Prostate gland (tissue), 2 donors: Measurements from ENCODE around the gene HIP1R. TPM values are rescaled to one million over a fixed set of nuclear protein-coding genes. Genes with fewer than 3 reads are reported as not detected.

ENCODE experiments used
- DNase-seq: peaks from one replicate; pipeline ENCODE4 v3.0.0-alpha.2; 2019; ENCODE audit warnings: low spot score
- H3K27ac ChIP-seq, 2 donors: fragments of 200-600 bp; sonication (generic); 2 replicates each; pipeline ENCODE4 v1.5.1; 2017 to 2019
- H3K27me3 ChIP-seq: fragments of 200-600 bp; sonication (generic); replicated peaks from 2 replicates; pipeline ENCODE4 v1.5.1; 2019; ENCODE audit not compliant: insufficient read depth
- H3K36me3 ChIP-seq, 2 donors: fragments of 200-600 bp; sonication (generic); 1 replicate in 1 of 2; 2 replicates in 1 of 2; pipeline versions ENCODE4 v1.5.1 to v1.8.1; 2017 to 2019
- H3K4me1 ChIP-seq: fragments of 200-600 bp; sonication (generic); replicated peaks from 2 replicates; pipeline ENCODE4 v1.5.1; 2019
- H3K4me3 ChIP-seq, 2 donors: fragments of 200-600 bp; sonication (generic); 2 replicates each; pipeline ENCODE4 v1.5.1; 2017 to 2019
- H3K9me3 ChIP-seq: fragments of 200-600 bp; sonication (generic); 2 replicates; pipeline ENCODE4 v1.5.1; 2017
- POLR2A ChIP-seq: fragments of 450-650 bp; IDR thresholded peaks from one replicate; pipeline ENCODE4 v1.6.1; 2016; ENCODE audit warnings: antibody characterized with exemption, mild to moderate bottlenecking
- POLR2AphosphoS5 ChIP-seq: sonication (generic); formaldehyde crosslinking; IDR thresholded peaks from one replicate; pipeline ENCODE4 v1.6.1; 2017; ENCODE audit warnings: antibody characterized with exemption
- WGBS: methylation state at CpG from one replicate; pipeline ENCODE4 v1.1.5; 2018; 5-methylcytosine and 5-hydroxymethylcytosine counted together
- intact Hi-C: fragments of 100-400 bp; cut with DNase I; formaldehyde crosslinking; loops from one replicate; pipeline ENCODE4 v1.14.2; 2022
- total RNA-seq, 2 donors: library from RNA; depleted of rRNA; stranded (reverse); fragments of >200 nt; gene quantifications; one replicate each; pipeline ENCODE4 v1.1.0, GENCODE V29; 2016
- TF ChIP-seq, protein P1 (sequence below), 4 experiments: fragments of 200-600 bp in 2 of 4; fragments of 450-650 bp in 2 of 4; sonication (generic) in 2 of 4; IDR thresholded peaks; 1 replicate in 3 of 4; 2 replicates in 1 of 4; pipeline ENCODE4 v1.5.1; 2016 to 2019; ENCODE audit warnings: antibody characterized with exemption in 4 of 4, mild to moderate bottlenecking in 2 of 4, moderate library complexity in 2 of 4

Gene HIP1R
- total RNA-seq, 2 donors from 2014 or later: 45.1 to 79.3 TPM

DNA sequence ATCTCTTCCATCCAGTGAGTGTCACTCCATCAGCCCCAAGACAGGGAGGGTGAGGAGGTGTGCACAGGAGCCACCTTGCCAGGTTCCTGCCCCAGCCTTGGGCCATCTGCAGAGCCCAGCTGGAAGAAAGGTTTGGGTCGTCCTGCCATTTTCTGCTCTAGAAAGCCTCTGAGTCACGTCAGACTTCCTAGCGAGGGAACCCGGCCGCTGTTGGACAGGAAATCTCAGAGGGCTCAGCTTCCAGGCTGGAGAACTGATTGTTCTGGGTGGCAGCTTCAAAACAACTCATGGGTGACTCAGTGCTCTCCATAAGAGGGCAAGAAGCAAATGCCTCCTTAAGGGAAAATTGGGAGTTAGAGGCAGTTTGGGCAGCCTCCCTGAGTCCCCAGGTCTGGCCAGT is 16.6 kb downstream of the HIP1R start:
- DNase-seq: no peak

DNA sequence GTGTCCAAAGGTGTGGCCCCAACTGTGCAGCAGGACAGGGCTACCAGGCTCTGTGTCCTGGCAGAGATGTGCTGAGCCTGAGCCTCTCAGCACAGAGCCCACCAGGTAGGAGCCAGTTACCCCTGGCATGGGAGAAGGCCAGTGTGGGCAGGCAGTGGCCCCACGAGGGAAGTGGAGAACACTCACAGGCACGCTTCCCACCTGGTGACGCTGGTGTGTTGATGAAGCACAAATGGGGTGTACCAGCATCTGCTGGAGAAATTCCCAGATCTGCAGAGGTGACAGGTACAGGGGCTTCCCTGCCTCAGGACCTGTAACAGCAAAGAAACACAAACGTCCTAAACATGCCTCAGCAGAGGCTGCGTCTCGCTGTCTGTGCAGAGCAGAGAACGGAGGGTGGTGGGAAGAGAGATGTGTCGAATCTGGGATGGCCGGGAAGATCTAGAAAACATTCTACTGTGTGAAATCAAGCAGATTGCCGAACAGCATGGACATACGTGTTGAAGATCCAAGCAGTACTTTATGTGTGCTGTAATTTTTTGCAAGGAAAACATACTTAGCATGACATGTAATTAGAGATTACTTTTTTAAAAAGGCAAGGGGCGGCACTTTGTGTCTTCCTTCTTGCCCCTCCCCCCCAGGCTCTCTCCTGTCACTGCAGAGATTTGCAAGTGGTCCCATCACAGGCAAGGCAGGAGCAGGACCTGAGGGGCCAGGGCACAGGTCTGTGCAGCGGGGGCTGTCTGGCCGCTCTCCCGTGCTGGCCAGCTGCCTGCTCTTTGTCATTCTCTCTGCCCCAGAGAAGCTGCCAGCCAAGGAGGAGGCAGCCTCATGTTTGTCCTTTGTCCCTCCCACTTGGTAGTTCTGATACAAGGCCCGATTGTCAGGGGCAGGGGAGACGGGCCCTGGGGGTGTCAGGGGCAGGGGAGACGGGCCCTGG is 17.3 kb downstream of the HIP1R start:
- 19% methylated on average over 15 of the region's 18 CpGs for WGBS
- TF ChIP-seq, protein P1, sequence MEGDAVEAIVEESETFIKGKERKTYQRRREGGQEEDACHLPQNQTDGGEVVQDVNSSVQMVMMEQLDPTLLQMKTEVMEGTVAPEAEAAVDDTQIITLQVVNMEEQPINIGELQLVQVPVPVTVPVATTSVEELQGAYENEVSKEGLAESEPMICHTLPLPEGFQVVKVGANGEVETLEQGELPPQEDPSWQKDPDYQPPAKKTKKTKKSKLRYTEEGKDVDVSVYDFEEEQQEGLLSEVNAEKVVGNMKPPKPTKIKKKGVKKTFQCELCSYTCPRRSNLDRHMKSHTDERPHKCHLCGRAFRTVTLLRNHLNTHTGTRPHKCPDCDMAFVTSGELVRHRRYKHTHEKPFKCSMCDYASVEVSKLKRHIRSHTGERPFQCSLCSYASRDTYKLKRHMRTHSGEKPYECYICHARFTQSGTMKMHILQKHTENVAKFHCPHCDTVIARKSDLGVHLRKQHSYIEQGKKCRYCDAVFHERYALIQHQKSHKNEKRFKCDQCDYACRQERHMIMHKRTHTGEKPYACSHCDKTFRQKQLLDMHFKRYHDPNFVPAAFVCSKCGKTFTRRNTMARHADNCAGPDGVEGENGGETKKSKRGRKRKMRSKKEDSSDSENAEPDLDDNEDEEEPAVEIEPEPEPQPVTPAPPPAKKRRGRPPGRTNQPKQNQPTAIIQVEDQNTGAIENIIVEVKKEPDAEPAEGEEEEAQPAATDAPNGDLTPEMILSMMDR (IDR thresholded peaks at IDR 0.05): no peak
- TF ChIP-seq POLR2A (no peak), POLR2AphosphoS5 (peak; percentile 3)
- peak overlapping the region; percentile 36 to 61 for H3K27ac ChIP-seq
- no peaks in the 10 kb centered on the region for H3K27me3 ChIP-seq
- DNase-seq: no peak
- no peaks in the 10 kb centered on the region for H3K9me3 ChIP-seq
- no peak overlapping the region for H3K4me3 ChIP-seq
- H3K36me3 ChIP-seq: peaks cover 0 to 10% of the 10 kb centered on the region in 2 donors
- intact Hi-C loops: no loop called here
- H3K4me1 ChIP-seq: no peaks in the 10 kb centered on the region

More for the DNA sequence above, 16.6 kb downstream of the HIP1R start:
- no peaks in the 10 kb centered on the region for H3K27me3 ChIP-seq
- no peaks in the 10 kb centered on the region for H3K9me3 ChIP-seq
- H3K27ac ChIP-seq: peak overlapping the region; percentile 36 to 61
- TF ChIP-seq, protein P1 (IDR thresholded peaks at IDR 0.05): no peak
- no peak for TF ChIP-seq POLR2A
- TF ChIP-seq POLR2AphosphoS5: no peak
- WGBS: 63% methylated on average over 5 of the region's 5 CpGs
- intact Hi-C loops: no loop called here
- H3K36me3 ChIP-seq: peaks cover 0 to 10% of the 10 kb centered on the region in 2 donors
- no peak overlapping the region for H3K4me3 ChIP-seq
- no peaks in the 10 kb centered on the region for H3K4me1 ChIP-seq

DNA sequence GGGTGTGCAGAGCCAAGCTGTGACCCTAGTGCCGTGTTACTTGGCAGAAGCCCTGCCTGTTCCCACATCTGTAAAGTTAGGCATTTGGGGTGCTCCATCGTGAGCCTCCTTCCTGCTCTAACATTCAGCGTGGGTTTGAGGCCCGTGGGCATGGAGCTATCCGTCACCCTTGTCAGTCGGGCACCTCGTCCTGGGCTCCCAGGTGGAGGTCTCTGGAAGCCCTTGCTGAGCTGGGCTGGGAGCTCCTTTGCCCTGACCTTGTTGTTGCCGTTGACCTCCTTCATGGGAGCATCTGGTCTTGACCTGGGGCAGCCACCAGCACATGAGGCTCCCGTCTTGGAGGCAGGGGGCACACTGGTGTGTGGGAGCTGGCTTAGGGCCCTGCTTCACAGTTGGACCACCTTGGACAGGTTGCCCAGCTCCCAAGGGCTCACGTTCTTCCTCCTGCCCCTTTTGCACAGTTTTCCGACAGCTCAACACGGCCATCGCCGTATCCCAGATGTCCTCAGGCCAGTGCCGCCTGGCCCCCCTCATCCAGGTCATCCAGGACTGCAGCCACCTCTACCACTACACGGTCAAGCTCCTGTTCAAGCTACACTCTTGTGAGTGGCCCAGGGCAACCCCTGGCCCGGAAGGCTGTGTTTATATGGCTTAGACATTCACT is 18.5 kb downstream of the HIP1R start:
- Histone ChIP-seq H3K4me3 (no peak overlapping the region), H3K36me3 (peaks cover 0 to 10% of the 10 kb centered on the region in 2 donors), H3K27me3 (no peaks in the 10 kb centered on the region), H3K9me3 (no peaks in the 10 kb centered on the region), H3K27ac (peak overlapping the region; percentile 36 to 43), H3K4me1 (no peaks in the 10 kb centered on the region)
- 71% methylated on average over 17 of the region's 17 CpGs for WGBS
- TF ChIP-seq, protein P1 (IDR thresholded peaks at IDR 0.05): no peak
- TF ChIP-seq POLR2AphosphoS5: no peak
- TF ChIP-seq POLR2A: no peak
- intact Hi-C loops: no loop called here
- no peak for DNase-seq

DNA sequence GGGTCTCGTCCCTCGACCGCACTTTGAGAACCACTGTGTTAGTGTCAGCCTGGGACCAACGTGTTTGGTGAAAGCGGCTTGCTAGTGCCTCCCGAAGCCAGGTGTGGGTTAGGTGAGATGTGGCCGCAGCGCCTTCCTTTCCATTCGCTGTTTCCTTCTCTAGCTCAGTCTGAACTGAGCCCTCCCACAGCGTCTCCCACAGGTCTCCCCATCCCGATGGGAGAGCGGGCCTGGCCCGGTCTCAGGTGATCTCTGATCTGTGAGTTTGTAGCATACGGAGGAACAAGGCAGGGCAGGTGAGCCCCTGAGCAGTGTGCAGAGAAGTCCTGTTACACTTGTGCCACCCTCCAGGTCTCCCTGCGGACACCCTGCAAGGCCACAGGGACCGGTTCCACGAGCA is 19.3 kb downstream of the HIP1R start:
- 93% methylated on average over 17 of the region's 17 CpGs for WGBS
- TF ChIP-seq, protein P1 (IDR thresholded peaks at IDR 0.05): no peak
- TF ChIP-seq POLR2AphosphoS5: no peak
- TF ChIP-seq POLR2A: no peak
- Histone ChIP-seq H3K27me3 (no peaks in the 10 kb centered on the region), H3K36me3 (peaks cover 0 to 10% of the 10 kb centered on the region in 2 donors), H3K27ac (no peak overlapping the region), H3K4me3 (no peak overlapping the region), H3K9me3 (no peaks in the 10 kb centered on the region), H3K4me1 (no peaks in the 10 kb centered on the region)
- intact Hi-C loops: no loop called here
- DNase-seq: no peak
